OCI-LY3 (cell line): ENCODE data around the gene WSCD2.

Experiments
- CTCF ChIP-seq: fragments of 200-600, 300-600 bp; sonication (generic); IDR thresholded peaks from 2 replicates; pipeline ENCODE4 v1.5.1; 2014; ENCODE audit warnings: antibody characterized with exemption, low read length, low read depth
- EZH2phosphoT487 ChIP-seq: fragments of 200-600 bp; shearing (Covaris generic); IDR thresholded peaks from 2 replicates; pipeline ENCODE4 v1.6.1; 2018; ENCODE audit warnings: antibody characterized with exemption, mixed run types, low read depth

GRCh38 chr12:108252523-108252922 lies 123.4 kb downstream of the WSCD2 start:
- TF ChIP-seq CTCF (no peak), EZH2phosphoT487 (no peak)
